HG03060 (cell line): ENCODE data around the gene ADAMTS17.
"Not testable (repeated sequence)": the region's sequence is repeated elsewhere in the genome, so short reads cannot be mapped to it uniquely, and the experiment has no call there.

Experiments
- ATAC-seq: cut with Tn5 transposase; IDR thresholded peaks from one replicate; pipeline ENCODE4 v1.9.1; 2021; ENCODE audit warnings: low read depth, moderate number of reproducible peaks; ENCODE audit not compliant: unreplicated experiment

Gene ADAMTS17

GRCh38 chr15:100341239-100341749, 481 bp downstream of the ADAMTS17 start:
- no peak for ATAC-seq

GRCh38 chr15:100340721-100341238, 995 bp downstream of the ADAMTS17 start:
- no peak for ATAC-seq

GRCh38 chr15:100339999-100340398, 1.8 kb downstream of the ADAMTS17 start:
- ATAC-seq, result no peak

GRCh38 chr15:100339451-100339850, 2.3 kb downstream of the ADAMTS17 start:
- ATAC-seq, result not testable (repeated sequence)

- ATAC-seq, result no peak
Measured at GRCh38 chr15:100338971-100339444, 2.8 kb downstream of the ADAMTS17 start.

GRCh38 chr15:100338247-100338646, 3.5 kb downstream of the ADAMTS17 start:
- ATAC-seq, result no peak

GRCh38 chr15:100337096-100338044, 4.4 kb downstream of the ADAMTS17 start:
- ATAC-seq, result no peak

- no peak for ATAC-seq
Measured at GRCh38 chr15:100336061-100336460, 5.7 kb downstream of the ADAMTS17 start.

- no peak for ATAC-seq
Measured at GRCh38 chr15:100335335-100335999, 6.3 kb downstream of the ADAMTS17 start.

GRCh38 chr15:100334905-100335304, 6.9 kb downstream of the ADAMTS17 start:
- ATAC-seq, result no peak

GRCh38 chr15:100334456-100334855, 7.3 kb downstream of the ADAMTS17 start:
- ATAC-seq, result no peak

- no peak for ATAC-seq
Measured at GRCh38 chr15:100334015-100334414, 7.8 kb downstream of the ADAMTS17 start.

- ATAC-seq, result no peak
Measured at GRCh38 chr15:100333236-100333635, 8.5 kb downstream of the ADAMTS17 start.

GRCh38 chr15:100332721-100333120, 9.1 kb downstream of the ADAMTS17 start:
- ATAC-seq, result no peak

GRCh38 chr15:100332231-100332630, 9.5 kb downstream of the ADAMTS17 start:
- no peak for ATAC-seq

GRCh38 chr15:100330629-100331215, 11.1 kb downstream of the ADAMTS17 start:
- no peak for ATAC-seq

- ATAC-seq, result no peak
Measured at GRCh38 chr15:100330221-100330620, 11.6 kb downstream of the ADAMTS17 start.

GRCh38 chr15:100328796-100329195, 13.0 kb downstream of the ADAMTS17 start:
- ATAC-seq, result no peak

GRCh38 chr15:100318880-100319279, 22.9 kb downstream of the ADAMTS17 start:
- ATAC-seq, result no peak

GRCh38 chr15:100314809-100315400, 26.9 kb downstream of the ADAMTS17 start:
- no peak for ATAC-seq
